Measurements from ENCODE around the gene OTP.

- TF ChIP-seq POLR2AphosphoS5 (IDR thresholded peaks at IDR 0.05; ENCODE audit: low read depth): no peak
- TF ChIP-seq CTCF (IDR thresholded peaks at IDR 0.05; ENCODE audit: insufficient read depth, low read length): no peak
Measured at GRCh38 chr5:77633709-77634108, 4.8 kb downstream of the OTP start.

All from HL-60 (cell line).